ENCODE measurements around the gene EFHB.
"Not testable (repeated sequence)": the region's sequence is repeated elsewhere in the genome, so short reads cannot be mapped to it uniquely, and the experiment has no call there.

The EFHB gene

GRCh38 chr3:19881036-19881435 lies 53.0 kb downstream of the EFHB start:
- no peak for ATAC-seq
- TF ChIP-seq TCF4 (CRISPR knock-in tag; IDR thresholded peaks at IDR 0.05; ENCODE audit: borderline replicate concordance): no peak
- TF ChIP-seq CSRNP3 (CRISPR knock-in tag; IDR thresholded peaks at IDR 0.05): no peak
- no peak for TF ChIP-seq RARB (CRISPR knock-in tag; IDR thresholded peaks at IDR 0.05)
- TF ChIP-seq CSDC2 (CRISPR knock-in tag; IDR thresholded peaks at IDR 0.05): no peak
- TF ChIP-seq TSHZ2 (CRISPR knock-in tag; IDR thresholded peaks at IDR 0.05): no peak
- TF ChIP-seq ZNF565 (CRISPR knock-in tag; conservative IDR thresholded peaks at IDR 0.05; ENCODE audit: low read depth): no peak
- TF ChIP-seq PPARA (CRISPR knock-in tag; IDR thresholded peaks at IDR 0.05; ENCODE audit: borderline replicate concordance): no peak
- TF ChIP-seq CREB5 (CRISPR knock-in tag; IDR thresholded peaks at IDR 0.05; ENCODE audit: low read depth): no peak
- no peak for TF ChIP-seq ZC3H10 (CRISPR knock-in tag; IDR thresholded peaks at IDR 0.05)
- no peak for TF ChIP-seq PATZ1 (CRISPR knock-in tag; IDR thresholded peaks at IDR 0.05; ENCODE audit: borderline replicate concordance)
- TF ChIP-seq ZFP3 (CRISPR knock-in tag; IDR thresholded peaks at IDR 0.05): no peak
- TF ChIP-seq ARNTL (CRISPR knock-in tag; IDR thresholded peaks at IDR 0.05; ENCODE audit: borderline replicate concordance, low read depth): no peak
- TF ChIP-seq ESRRG (CRISPR knock-in tag; IDR thresholded peaks at IDR 0.05): no peak
- no peak for TF ChIP-seq SNAI2 (CRISPR knock-in tag; IDR thresholded peaks at IDR 0.05)
- TF ChIP-seq ZFP30 (CRISPR knock-in tag; IDR thresholded peaks at IDR 0.05): no peak
- TF ChIP-seq TOX (CRISPR knock-in tag; IDR thresholded peaks at IDR 0.05; ENCODE audit: borderline replicate concordance): no peak
- TF ChIP-seq ZNF70 (CRISPR knock-in tag; IDR thresholded peaks at IDR 0.05): no peak
- TF ChIP-seq OSR1 (CRISPR knock-in tag; IDR thresholded peaks at IDR 0.05): no peak

- no peak for ATAC-seq
- TF ChIP-seq PPARA (CRISPR knock-in tag; IDR thresholded peaks at IDR 0.05; ENCODE audit: borderline replicate concordance) (no peak), CSDC2 (CRISPR knock-in tag; IDR thresholded peaks at IDR 0.05) (no peak), CSRNP3 (CRISPR knock-in tag; IDR thresholded peaks at IDR 0.05) (no peak)
Measured at GRCh38 chr3:19877656-19878055, 56.4 kb downstream of the EFHB start.

- peak; percentile 94 for ATAC-seq
- no peak for TF ChIP-seq PPARA (CRISPR knock-in tag; IDR thresholded peaks at IDR 0.05; ENCODE audit: borderline replicate concordance)
- TF ChIP-seq OSR1 (CRISPR knock-in tag; IDR thresholded peaks at IDR 0.05): no peak
- no peak for TF ChIP-seq POU6F1 (CRISPR knock-in tag; IDR thresholded peaks at IDR 0.05; ENCODE audit: borderline replicate concordance, low read depth)
- no peak for TF ChIP-seq ZNF565 (CRISPR knock-in tag; conservative IDR thresholded peaks at IDR 0.05; ENCODE audit: low read depth)
- no peak for TF ChIP-seq ARNTL (CRISPR knock-in tag; IDR thresholded peaks at IDR 0.05; ENCODE audit: borderline replicate concordance, low read depth)
- TF ChIP-seq ZNF8 (CRISPR knock-in tag; IDR thresholded peaks at IDR 0.05): no peak
- TF ChIP-seq ZFP3 (CRISPR knock-in tag; IDR thresholded peaks at IDR 0.05): no peak
- TF ChIP-seq ZC3H10 (CRISPR knock-in tag; IDR thresholded peaks at IDR 0.05): no peak
- no peak for TF ChIP-seq CREB5 (CRISPR knock-in tag; IDR thresholded peaks at IDR 0.05; ENCODE audit: low read depth)
- no peak for TF ChIP-seq BACH2 (CRISPR knock-in tag; IDR thresholded peaks at IDR 0.05; ENCODE audit: borderline replicate concordance)
- TF ChIP-seq ESRRG (CRISPR knock-in tag; IDR thresholded peaks at IDR 0.05): no peak
- TF ChIP-seq RARB (CRISPR knock-in tag; IDR thresholded peaks at IDR 0.05): no peak
- TF ChIP-seq ZNF70 (CRISPR knock-in tag; IDR thresholded peaks at IDR 0.05): no peak
Measured at GRCh38 chr3:19866751-19867347, 67.2 kb downstream of the EFHB start.

- ATAC-seq: not testable (repeated sequence)
Measured at GRCh38 chr3:19855318-19855717, 78.7 kb downstream of the EFHB start.

GRCh38 chr3:19846609-19847008 lies 87.4 kb downstream of the EFHB start:
- ATAC-seq: not testable (repeated sequence)

All from SK-N-SH treated with all-trans-retinoic acid at 6 μM for 48 hours (cell line).